22Rv1 (cell line): ENCODE data around the gene KYAT1.

Source experiments
- CTCF ChIP-seq: fragments of 450-650 bp; IDR thresholded peaks from 2 replicates; pipeline ENCODE4 v1.5.1; 2017; ENCODE audit warnings: mild to moderate bottlenecking
- ZFX ChIP-seq: fragments of 450-650 bp; IDR thresholded peaks from 2 replicates; pipeline ENCODE4 v1.6.1; 2017; ENCODE audit warnings: antibody characterized with exemption, borderline replicate concordance

- TF ChIP-seq CTCF (no peak), ZFX (no peak)
These were observed 94.1 kb downstream of the KYAT1 start for GRCh38 chr9:128787659-128788058.
